Transverse colon (tissue), 4 donors: ENCODE data around the gene PDZRN3. TPM values are rescaled to one million over a fixed set of nuclear protein-coding genes. Genes with fewer than 3 reads are reported as not detected.

Source experiments
- DNase-seq: peaks from one replicate; pipeline ENCODE4 v3.0.0-alpha.2; 2019
- H3K27ac ChIP-seq, 4 donors: fragments of 200-600 bp; sonication (generic); 2 replicates each; pipeline ENCODE4 v1.5.1; 2016 to 2018; ENCODE audit warnings: inconsistent platforms in 4 of 4
- H3K27me3 ChIP-seq: fragments of 200-600 bp; sonication (generic); 2 replicates; pipeline ENCODE4 v1.5.1; 2017; ENCODE audit warnings: inconsistent platforms
- H3K36me3 ChIP-seq, 4 donors: fragments of 200-600 bp; sonication (generic); 2 replicates each; pipeline ENCODE4 v1.5.1; 2017 to 2019; ENCODE audit warnings: inconsistent platforms in 4 of 4
- H3K4me1 ChIP-seq, 4 donors: fragments of 200-600 bp; sonication (generic); 2 replicates each; pipeline ENCODE4 v1.5.1; 2017 to 2020; ENCODE audit warnings: inconsistent platforms in 4 of 4
- H3K4me3 ChIP-seq, 4 donors: fragments of 200-600 bp; sonication (generic); 1 replicate in 1 of 4; 2 replicates in 3 of 4; pipeline versions ENCODE4 v1.5.1 to v1.6.1; 2017 to 2019; ENCODE audit warnings: inconsistent platforms in 4 of 4
- H3K9me3 ChIP-seq, 2 donors: fragments of 200-600 bp; sonication (generic); 2 replicates each; pipeline ENCODE4 v1.5.1; 2017 to 2019; ENCODE audit warnings: inconsistent platforms in 2 of 2
- CTCF ChIP-seq, 5 experiments: fragments of 200-600 bp in 3 of 5; fragments of 450-650 bp in 2 of 5; sonication (generic) in 3 of 5; IDR thresholded peaks; 1 replicate in 2 of 5; 2 replicates in 3 of 5; pipeline ENCODE4 v1.5.1; 2016 to 2017; ENCODE audit warnings: antibody characterized with exemption in 5 of 5, inconsistent platforms in 3 of 5, mild to moderate bottlenecking in 2 of 5, moderate library complexity in 1 of 5
- EP300 ChIP-seq: sonication (generic); formaldehyde crosslinking; IDR thresholded peaks from one replicate; pipeline ENCODE4 v1.6.1; 2017; ENCODE audit warnings: antibody characterized with exemption, low read depth
- POLR2A ChIP-seq: fragments of 450-650 bp; IDR thresholded peaks from one replicate; pipeline ENCODE4 v1.6.1; 2016; ENCODE audit warnings: antibody characterized with exemption, mild to moderate bottlenecking, moderate library complexity
- POLR2AphosphoS5 ChIP-seq, 3 donors: sonication (generic); formaldehyde crosslinking; IDR thresholded peaks; one replicate each; pipeline ENCODE4 v1.6.1; 2016; ENCODE audit warnings: antibody characterized with exemption in 3 of 3
- WGBS, 2 donors: methylation state at CpG; one replicate each; pipeline ENCODE4 v1.1.5; 2018; ENCODE audit warnings: low coverage in 1 of 2; 5-methylcytosine and 5-hydroxymethylcytosine counted together
- in situ Hi-C, 4 donors: fragments of 200-750 bp; cut with MboI; loops; one replicate each; pipeline versions ENCODE4 v1.15.0 to v1.15.1; 2017; ENCODE audit warnings: low sequenced_read_pairs in 3 of 4, low pct_ligation_motif_present in 1 of 4, low pct_unique_long_range_greater_than_20kb in 1 of 4
- intact Hi-C: fragments of 100-400 bp; cut with DNase I; formaldehyde crosslinking; loops from one replicate; pipeline ENCODE4 v1.15.1; 2023; ENCODE audit warnings: low total_unique reads
- total RNA-seq, 4 donors: library from RNA; depleted of rRNA; stranded (reverse); fragments of >200 nt; gene quantifications; one replicate each; pipeline ENCODE4 v1.1.0, GENCODE V29; 2016

The PDZRN3 gene
- total RNA-seq, 4 donors from 2014 or later: 31.9 to 191 (median 75.3) TPM

- peaks cover 0 to 58% (median 8%) of the 10 kb centered on the region in 4 donors for H3K4me1 ChIP-seq
- intact Hi-C loops (no loop called here), in situ Hi-C loops (loop anchor here in 1 of 4 donors (25.0 kb wide), 1 partner anchor 97 kb away; no protein-coding TSS in a partner anchor)
- no peaks in the 10 kb centered on the region for H3K27me3 ChIP-seq
- H3K4me3 ChIP-seq: no peak overlapping the region
- no peak for DNase-seq
- no peak for TF ChIP-seq EP300
- TF ChIP-seq POLR2AphosphoS5 (IDR thresholded peaks at IDR 0.05): no peak
- 57 to 69% methylated on average over 2 of the region's 2 CpGs for WGBS, 2 donors
- H3K9me3 ChIP-seq: no peaks in the 10 kb centered on the region
- peak overlapping the region in 2 of 4 donors; percentile 29 to 50 for H3K27ac ChIP-seq
- no peaks in the 10 kb centered on the region for H3K36me3 ChIP-seq
Observed at GRCh38 chr3:73609655-73610054, 15.1 kb downstream of the PDZRN3 start.

GRCh38 chr3:73609315-73609641, 15.5 kb downstream of the PDZRN3 start:
- intact Hi-C loops: no loop called here
- peaks cover 0 to 60% (median 7%) of the 10 kb centered on the region in 4 donors for H3K4me1 ChIP-seq
- no peaks in the 10 kb centered on the region for H3K36me3 ChIP-seq
- no peak for DNase-seq
- peak overlapping the region in 2 of 4 donors; percentile 29 to 50 for H3K27ac ChIP-seq
- no peaks in the 10 kb centered on the region for H3K9me3 ChIP-seq
- no peaks in the 10 kb centered on the region for H3K27me3 ChIP-seq
- WGBS, 2 donors: 66 to 77% methylated on average over 5 of the region's 5 CpGs
- H3K4me3 ChIP-seq: no peak overlapping the region
- in situ Hi-C loops: loop anchor here in 1 of 4 donors (25.0 kb wide), 1 partner anchor 97 kb away; no protein-coding TSS in a partner anchor
- no peak for TF ChIP-seq CTCF (IDR thresholded peaks at IDR 0.05)
- TF ChIP-seq POLR2AphosphoS5 (IDR thresholded peaks at IDR 0.05): no peak
- TF ChIP-seq POLR2A: no peak
- TF ChIP-seq EP300: no peak

GRCh38 chr3:73608456-73609314, 16.1 kb downstream of the PDZRN3 start:
- WGBS, 2 donors: 81 to 82% methylated on average over 10 to 12 of the region's 12 CpGs
- Histone ChIP-seq H3K4me3 (no peak overlapping the region), H3K36me3 (no peaks in the 10 kb centered on the region), H3K9me3 (no peaks in the 10 kb centered on the region), H3K27ac (peak overlapping the region in 3 of 4 donors; percentile 3 to 50 (median 29)), H3K27me3 (no peaks in the 10 kb centered on the region), H3K4me1 (peaks cover 0 to 61% (median 8%) of the 10 kb centered on the region in 4 donors)
- no peak for DNase-seq
- TF ChIP-seq POLR2A (no peak), CTCF (IDR thresholded peaks at IDR 0.05) (no peak), EP300 (no peak), POLR2AphosphoS5 (IDR thresholded peaks at IDR 0.05) (no peak)
- intact Hi-C loops: no loop called here
- in situ Hi-C loops: loop anchor here in 1 of 4 donors (25.0 kb wide), 1 partner anchor 96 kb away; no protein-coding TSS in a partner anchor

- intact Hi-C loops (no loop called here), in situ Hi-C loops (loop anchor here in 1 of 4 donors (25.0 kb wide), 1 partner anchor 94 kb away; no protein-coding TSS in a partner anchor)
- Histone ChIP-seq H3K27ac (peak overlapping the region; percentile 48 to 75 (median 66)), H3K27me3 (no peaks in the 10 kb centered on the region), H3K36me3 (no peaks in the 10 kb centered on the region), H3K4me1 (peaks cover 0 to 55% (median 12%) of the 10 kb centered on the region in 4 donors), H3K9me3 (no peaks in the 10 kb centered on the region), H3K4me3 (no peak overlapping the region)
- TF ChIP-seq POLR2A (no peak), EP300 (no peak)
- no peak for DNase-seq
Observed at GRCh38 chr3:73605861-73606260, 18.9 kb downstream of the PDZRN3 start.

GRCh38 chr3:73605412-73605811, 19.3 kb downstream of the PDZRN3 start:
- no peak for DNase-seq
- H3K9me3 ChIP-seq: no peaks in the 10 kb centered on the region
- intact Hi-C loops: no loop called here
- peaks cover 0 to 57% (median 14%) of the 10 kb centered on the region in 4 donors for H3K4me1 ChIP-seq
- in situ Hi-C loops: loop anchor here in 1 of 4 donors (25.0 kb wide), 1 partner anchor 93 kb away; no protein-coding TSS in a partner anchor
- H3K27ac ChIP-seq: peak overlapping the region; percentile 48 to 75 (median 66)
- H3K27me3 ChIP-seq: no peaks in the 10 kb centered on the region
- 27 to 48% methylated on average over 1 of the region's 1 CpG for WGBS, 2 donors
- no peak overlapping the region for H3K4me3 ChIP-seq
- no peak for TF ChIP-seq CTCF (IDR thresholded peaks at IDR 0.05)
- peak; percentile 32 to 50 (median 47) for TF ChIP-seq POLR2AphosphoS5 (IDR thresholded peaks at IDR 0.05)
- H3K36me3 ChIP-seq: no peaks in the 10 kb centered on the region
